ENCODE results near the gene SERTAD2.

SERTAD2 gene

DNA sequence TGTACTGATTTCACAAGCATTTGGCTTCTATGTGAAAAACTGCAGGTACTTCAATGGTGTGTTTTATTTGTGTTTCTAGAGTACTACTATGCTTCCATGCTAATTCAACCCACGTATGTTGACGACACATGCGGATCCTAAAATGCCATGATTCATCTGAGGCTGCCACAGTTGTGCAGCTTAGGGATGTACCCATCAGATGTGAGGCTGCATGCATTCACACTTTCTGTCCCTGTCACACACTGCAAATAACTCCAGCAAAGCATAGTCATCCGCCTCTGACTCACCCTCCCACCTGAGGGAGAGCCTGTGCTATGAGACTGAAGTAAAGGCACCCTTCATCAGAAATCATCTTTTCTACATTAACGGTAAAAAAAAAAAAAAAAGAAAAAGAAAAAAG lies 22.1 kb upstream of the SERTAD2 start:
- DNase-seq (ENCODE audit: low read depth): no peak
- TF ChIP-seq, protein P1, sequence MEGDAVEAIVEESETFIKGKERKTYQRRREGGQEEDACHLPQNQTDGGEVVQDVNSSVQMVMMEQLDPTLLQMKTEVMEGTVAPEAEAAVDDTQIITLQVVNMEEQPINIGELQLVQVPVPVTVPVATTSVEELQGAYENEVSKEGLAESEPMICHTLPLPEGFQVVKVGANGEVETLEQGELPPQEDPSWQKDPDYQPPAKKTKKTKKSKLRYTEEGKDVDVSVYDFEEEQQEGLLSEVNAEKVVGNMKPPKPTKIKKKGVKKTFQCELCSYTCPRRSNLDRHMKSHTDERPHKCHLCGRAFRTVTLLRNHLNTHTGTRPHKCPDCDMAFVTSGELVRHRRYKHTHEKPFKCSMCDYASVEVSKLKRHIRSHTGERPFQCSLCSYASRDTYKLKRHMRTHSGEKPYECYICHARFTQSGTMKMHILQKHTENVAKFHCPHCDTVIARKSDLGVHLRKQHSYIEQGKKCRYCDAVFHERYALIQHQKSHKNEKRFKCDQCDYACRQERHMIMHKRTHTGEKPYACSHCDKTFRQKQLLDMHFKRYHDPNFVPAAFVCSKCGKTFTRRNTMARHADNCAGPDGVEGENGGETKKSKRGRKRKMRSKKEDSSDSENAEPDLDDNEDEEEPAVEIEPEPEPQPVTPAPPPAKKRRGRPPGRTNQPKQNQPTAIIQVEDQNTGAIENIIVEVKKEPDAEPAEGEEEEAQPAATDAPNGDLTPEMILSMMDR (IDR thresholded peaks at IDR 0.05; ENCODE audit: insufficient read depth, low read depth, low read length, missing control alignments): no peak

DNA sequence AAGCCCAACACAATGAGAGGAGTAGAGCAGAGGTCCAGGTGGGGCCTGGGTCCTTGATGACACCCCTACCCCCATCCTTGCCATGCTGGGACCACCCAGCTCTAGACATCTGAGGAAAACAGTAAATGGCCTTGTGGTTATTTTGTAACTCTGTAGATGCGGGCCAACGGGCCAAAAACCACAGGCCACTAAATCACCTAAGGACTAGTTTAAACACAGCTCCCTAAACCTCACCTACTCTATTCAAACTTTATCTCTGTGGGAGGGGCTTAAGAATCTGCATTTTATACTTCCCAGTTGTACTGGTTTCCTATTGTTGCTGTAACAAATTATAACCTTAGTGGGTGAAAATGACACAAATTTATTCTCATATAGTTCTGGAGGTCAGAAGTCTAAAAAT lies 19.0 kb upstream of the SERTAD2 start:
- TF ChIP-seq, protein P1 (IDR thresholded peaks at IDR 0.05; ENCODE audit: insufficient read depth, low read depth, low read length, missing control alignments): no peak
- H3K4me3 ChIP-seq (ENCODE audit: low read depth, low read length): no peak overlapping the region
- no peak for DNase-seq (ENCODE audit: low read depth)

More for the DNA sequence above, 22.1 kb upstream of the SERTAD2 start:
- H3K4me3 ChIP-seq (ENCODE audit: low read depth, low read length): no peak overlapping the region

DNA sequence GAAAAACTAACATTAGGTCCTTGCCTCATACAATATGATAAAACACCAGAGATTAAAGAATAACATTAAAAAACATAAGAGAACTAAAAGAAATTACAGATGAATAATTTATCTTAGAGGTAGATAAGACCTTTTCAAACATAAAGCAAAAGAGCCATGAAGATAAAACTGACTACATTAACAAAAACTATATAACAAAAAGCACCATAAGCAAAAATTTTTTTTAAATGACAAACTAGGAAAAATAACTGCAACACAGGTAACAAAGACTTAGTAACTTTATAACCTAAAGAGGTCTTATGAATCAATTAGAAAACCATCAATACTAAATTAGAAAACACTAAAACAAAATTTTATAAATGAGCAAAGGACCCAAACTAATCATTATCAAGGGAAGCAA lies 16.3 kb upstream of the SERTAD2 start:
- no peak overlapping the region for H3K4me3 ChIP-seq (ENCODE audit: low read depth, low read length)
- no peak for DNase-seq (ENCODE audit: low read depth)
- TF ChIP-seq, protein P1 (IDR thresholded peaks at IDR 0.05; ENCODE audit: insufficient read depth, low read depth, low read length, missing control alignments): no peak

DNA sequence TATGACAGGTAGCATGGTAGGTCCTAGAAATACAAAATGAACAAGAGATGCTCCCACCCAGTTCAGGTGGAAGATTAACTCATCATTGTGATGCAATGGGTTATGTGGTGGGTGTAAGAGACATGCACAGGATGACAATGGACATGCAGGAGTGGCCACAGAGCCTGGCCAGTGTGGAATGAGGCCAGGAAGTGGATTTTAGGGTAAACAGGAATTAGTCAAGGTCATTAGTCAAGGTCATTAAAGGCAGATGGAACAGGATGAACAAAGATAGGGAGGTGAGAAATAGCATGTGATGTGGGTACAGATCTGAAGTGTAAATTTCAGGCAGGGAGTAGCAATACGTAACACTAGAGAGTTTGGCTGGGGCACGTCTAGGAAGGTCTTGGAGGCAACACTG lies 15.6 kb upstream of the SERTAD2 start:
- no peak for DNase-seq (ENCODE audit: low read depth)
- TF ChIP-seq, protein P1 (IDR thresholded peaks at IDR 0.05; ENCODE audit: insufficient read depth, low read depth, low read length, missing control alignments): no peak
- no peak overlapping the region for H3K4me3 ChIP-seq (ENCODE audit: low read depth, low read length)

DNA sequence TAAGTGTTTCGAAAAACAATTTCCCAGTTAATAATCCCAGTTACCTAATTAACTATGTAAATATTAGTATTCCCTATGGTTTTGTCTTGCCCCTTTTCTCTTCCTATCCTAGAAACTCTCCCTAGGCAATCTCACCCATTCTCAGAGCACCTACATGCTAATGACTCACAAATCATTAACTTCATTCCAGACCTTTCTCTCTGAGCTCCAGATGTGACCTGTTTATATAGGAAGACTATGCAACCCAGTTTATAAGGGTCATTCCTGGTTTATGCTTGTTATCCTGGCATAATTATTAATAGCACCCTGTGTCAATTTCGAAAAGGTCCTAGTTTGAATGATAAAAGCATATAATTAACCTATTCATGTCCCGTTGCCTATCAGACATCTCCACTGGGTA lies 14.8 kb upstream of the SERTAD2 start:
- DNase-seq (ENCODE audit: low read depth): no peak
- H3K4me3 ChIP-seq (ENCODE audit: low read depth, low read length): no peak overlapping the region
- TF ChIP-seq, protein P1 (IDR thresholded peaks at IDR 0.05; ENCODE audit: insufficient read depth, low read depth, low read length, missing control alignments): no peak

DNA sequence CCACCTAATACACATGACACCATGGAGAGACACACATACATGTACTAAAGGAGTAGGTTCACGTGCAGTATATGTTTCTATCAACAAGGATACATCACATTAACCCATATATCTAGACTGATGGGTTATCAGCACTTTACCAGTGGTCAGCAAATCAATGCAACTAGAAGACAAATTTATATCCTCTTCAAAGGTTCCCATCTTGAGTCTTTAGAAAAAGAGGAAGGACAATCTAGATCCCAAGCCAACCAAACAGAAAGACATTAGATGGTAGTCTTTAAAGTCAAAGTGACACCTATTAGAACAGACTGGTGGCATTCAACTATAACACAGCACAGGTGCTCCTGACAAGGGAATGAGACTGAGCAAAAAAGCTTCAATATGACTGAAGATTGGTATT lies 13.8 kb upstream of the SERTAD2 start:
- no peak overlapping the region for H3K4me3 ChIP-seq (ENCODE audit: low read depth, low read length)
- TF ChIP-seq, protein P1 (IDR thresholded peaks at IDR 0.05; ENCODE audit: insufficient read depth, low read depth, low read length, missing control alignments): no peak
- DNase-seq (ENCODE audit: low read depth): no peak

DNA sequence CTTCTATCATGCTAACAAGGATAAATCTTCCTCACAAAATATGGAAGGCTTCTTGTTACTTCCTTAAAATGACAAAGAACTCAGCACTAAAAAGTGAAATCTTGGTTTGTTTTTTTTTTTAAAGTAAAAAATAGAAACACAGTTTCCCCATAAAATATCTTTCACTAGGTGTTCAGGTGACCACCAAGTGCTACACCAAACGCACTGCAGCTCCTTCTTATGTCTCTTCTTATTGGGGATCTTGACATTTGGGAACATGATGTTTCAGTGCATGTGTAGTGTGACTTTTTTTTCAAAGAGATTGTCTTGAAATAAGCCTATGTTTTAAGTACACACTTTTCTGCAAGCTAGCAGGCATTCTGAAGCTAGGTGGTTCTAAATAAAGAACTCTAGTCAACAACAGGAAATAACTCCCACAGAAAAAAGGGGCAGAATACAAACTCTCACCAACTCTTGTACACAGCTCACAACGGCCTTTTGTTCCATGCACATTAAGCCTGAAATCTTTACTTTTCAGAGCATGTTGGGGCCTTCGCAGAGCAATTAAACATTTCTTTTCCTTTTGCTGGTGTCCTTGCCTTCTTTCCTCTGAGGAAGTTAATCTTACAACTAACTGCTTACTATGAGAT lies 13.2 kb upstream of the SERTAD2 start:
- peak overlapping the region; percentile 3 for H3K4me3 ChIP-seq (ENCODE audit: low read depth, low read length)
- DNase-seq (ENCODE audit: low read depth): peak; percentile 61
- TF ChIP-seq, protein P1 (IDR thresholded peaks at IDR 0.05; ENCODE audit: insufficient read depth, low read depth, low read length, missing control alignments): no peak

Measured in GM12865 (cell line).